NB4 (cell line): ENCODE data around the gene PRKG2.
A peak's percentile ranks its signal among the peaks of the same experiment; 100 is the strongest.

Experiments
- CTCF ChIP-seq: IDR thresholded peaks from one replicate; pipeline ENCODE4 v1.5.1; 2012; ENCODE audit warnings: low read depth, low read length
- MAX ChIP-seq: IDR thresholded peaks from 2 replicates; pipeline ENCODE4 v1.6.1; 2011; ENCODE audit warnings: low read depth, low read length
- MYC ChIP-seq: IDR thresholded peaks from 2 replicates; pipeline ENCODE4 v1.6.1; 2011; ENCODE audit warnings: low read depth, low read length
- POLR2A ChIP-seq: IDR thresholded peaks from 2 replicates; pipeline ENCODE4 v1.6.1; 2011; ENCODE audit warnings: mild to moderate bottlenecking; ENCODE audit not compliant: insufficient read length; ENCODE audit errors: extremely low read depth

- peak; percentile 75 for TF ChIP-seq CTCF
- no peak for TF ChIP-seq MAX
- TF ChIP-seq POLR2A = no peak
- TF ChIP-seq MYC = no peak
Measured at GRCh38 chr4:81052119-81053068, 162.6 kb downstream of the PRKG2 start.
